Colon (tissue), 2 donors: ENCODE data around the gene CCL11.
"Not testable (repeated sequence)": the region's sequence is repeated elsewhere in the genome, so short reads cannot be mapped to it uniquely, and the experiment has no call there.

Experiments
- FAIRE-seq: peaks from 2 replicates; lab custom pipeline; 2012; peaks lifted over from hg19 to GRCh38; lab: Jason Lieb, UNC
- donor health status: control.
- donor health status: control.

The CCL11 gene

DNA sequence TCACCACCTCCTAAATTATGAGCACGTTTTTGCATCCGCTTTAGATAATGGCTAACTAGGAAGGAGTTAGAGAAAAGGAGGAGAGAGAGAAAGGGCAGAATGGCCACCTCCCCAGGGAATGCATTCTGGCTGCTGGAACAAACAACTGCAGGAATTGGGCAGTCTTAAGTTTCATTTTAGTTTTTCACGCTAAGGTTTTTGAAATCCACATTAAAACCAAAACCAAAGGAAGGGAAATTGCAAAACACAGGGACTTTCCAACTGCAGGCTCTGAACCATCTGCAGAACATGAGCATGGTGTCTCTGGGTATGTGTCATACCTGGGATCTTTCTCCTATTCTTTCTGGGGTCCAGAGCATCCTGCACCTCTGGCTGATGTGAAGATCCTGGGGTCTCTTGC lies 21.6 kb downstream of the CCL11 start:
- FAIRE-seq, result no peak

DNA sequence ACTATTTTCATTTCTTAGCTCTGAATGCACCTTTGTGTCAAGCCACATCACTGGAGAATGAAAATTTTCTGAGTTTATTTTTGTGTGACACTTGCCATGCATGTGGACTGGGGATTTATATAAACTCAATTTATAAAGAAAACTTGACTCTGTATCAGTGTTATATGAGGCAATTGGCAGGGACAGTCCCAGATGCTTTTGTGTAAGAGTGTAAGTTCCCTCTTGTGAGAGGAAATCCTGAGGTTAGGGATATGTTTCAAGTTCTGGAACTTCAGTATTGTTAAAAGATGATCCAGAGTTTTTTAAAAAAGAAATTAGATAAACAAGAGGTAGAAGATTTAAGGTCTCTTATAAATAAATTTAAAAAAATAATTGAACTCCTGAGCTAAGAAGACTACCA lies 22.8 kb downstream of the CCL11 start:
- no peak for FAIRE-seq

DNA sequence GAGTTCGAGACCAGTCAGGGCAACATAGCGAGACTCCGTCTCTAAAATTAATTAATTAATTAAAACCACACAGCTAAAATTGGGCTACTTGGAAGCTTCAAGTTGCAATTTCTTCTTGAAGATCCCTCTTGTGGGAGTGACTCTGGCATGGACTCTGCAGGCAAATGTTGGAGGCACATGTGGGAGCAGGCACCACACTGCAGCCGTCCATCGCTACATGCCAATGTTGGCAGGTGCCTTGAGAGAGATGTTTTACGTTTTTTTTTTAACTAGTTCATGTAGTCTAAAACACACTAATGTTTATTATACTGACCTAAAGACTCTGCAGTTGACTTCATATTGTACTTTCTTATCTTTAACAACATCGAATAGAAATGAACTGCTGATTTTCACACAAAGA lies 25.7 kb downstream of the CCL11 start:
- no peak for FAIRE-seq

DNA sequence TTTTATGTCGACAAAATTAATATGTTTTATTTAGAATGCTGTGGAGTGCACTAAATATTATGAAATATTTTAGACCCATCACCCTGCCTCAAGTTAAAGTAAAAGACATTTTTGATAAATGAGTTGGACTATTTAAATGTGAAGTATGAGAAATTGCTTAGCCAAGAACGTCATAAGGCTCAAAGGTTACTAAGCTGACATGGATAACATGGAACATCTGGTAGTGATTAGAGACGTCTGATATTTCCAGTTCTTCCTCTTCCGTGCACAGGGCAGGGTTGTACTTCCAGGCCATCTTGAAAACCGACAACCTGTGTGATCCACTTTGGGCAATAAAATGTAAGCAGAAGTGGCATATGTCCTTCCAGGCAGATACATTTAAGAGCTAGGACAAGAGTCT lies 26.5 kb downstream of the CCL11 start:
- no peak for FAIRE-seq

GRCh38 chr17:34313164-34313563 lies 27.6 kb downstream of the CCL11 start:
- FAIRE-seq, result no peak

DNA sequence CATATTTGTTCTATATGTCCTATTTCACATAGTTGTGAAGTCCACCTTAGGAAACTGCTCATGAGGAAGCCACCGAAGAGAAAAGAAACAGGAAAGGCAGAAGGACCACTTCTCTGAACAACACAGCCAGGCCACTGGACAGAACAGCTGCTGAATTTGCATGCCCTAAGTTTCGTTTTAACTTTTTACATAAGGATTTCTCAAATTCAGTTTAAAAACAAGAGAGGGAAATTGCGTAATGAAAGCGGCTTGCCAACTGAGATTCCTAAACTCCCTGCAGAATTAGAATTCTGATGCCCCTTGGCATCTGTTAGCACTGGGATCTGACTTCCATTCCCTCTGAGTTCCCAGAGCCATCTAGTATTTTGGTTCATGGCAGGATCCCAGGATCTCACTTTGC lies 28.7 kb downstream of the CCL11 start:
- FAIRE-seq, result no peak

DNA sequence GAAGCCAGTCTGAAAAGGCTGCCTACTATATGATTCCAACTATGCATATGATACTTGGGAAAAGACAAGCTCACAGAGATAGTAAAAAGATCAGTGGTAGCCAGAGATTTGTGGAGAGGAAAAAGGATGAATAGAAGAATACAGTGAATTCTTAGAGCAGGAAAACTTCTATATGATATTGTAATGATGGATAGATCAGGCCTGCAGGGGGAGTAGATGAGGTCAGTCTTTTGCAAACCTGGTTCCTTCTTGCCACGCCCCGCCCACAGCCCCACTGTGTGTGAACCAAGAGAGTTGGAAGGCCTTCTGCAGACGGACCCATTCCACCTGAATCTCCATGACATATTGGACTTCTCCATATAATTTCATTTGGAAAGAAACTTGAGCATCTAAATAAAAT lies 32.9 kb downstream of the CCL11 start:
- FAIRE-seq, result no peak

GRCh38 chr17:34319039-34319483 lies 33.5 kb downstream of the CCL11 start, which contains the start of gene CCL8:
CCL8 (plus strand) TSS chr17:34319435; CDS start chr17:34319502, 67 bp downstream.
- no peak for FAIRE-seq

DNA sequence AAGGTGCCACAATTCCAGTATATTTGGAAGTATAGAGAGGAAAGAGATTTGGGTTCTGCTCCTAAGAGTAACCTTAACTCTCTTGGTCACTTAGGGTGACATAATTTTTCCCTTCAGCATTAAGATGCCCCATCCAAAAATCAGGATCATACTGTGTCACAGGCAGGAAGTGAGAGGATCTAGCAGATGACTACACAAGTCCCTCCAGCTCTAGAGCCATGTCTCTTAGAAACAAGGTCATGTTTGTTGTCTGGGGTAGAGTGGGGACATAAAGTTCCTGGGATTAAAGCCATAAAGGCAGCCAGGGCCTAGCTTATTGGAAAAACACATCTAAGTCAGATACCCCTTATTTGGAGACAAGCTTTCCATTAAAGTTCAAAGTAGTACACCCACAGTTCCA lies 36.4 kb downstream of the CCL11 start:
- FAIRE-seq, result no peak

GRCh38 chr17:34327580-34327979 lies 42.0 kb downstream of the CCL11 start:
- not testable (repeated sequence) for FAIRE-seq

- no peak for FAIRE-seq
Measured at GRCh38 chr17:34337701-34338100, 52.2 kb downstream of the CCL11 start.
